Endothelial cell of umbilical vein (primary cell): ENCODE data around the gene AP4S1. TPM values are rescaled to one million over a fixed set of nuclear protein-coding genes. Genes with fewer than 3 reads are reported as not detected.

Source experiments
- BruUV-seq: library from RNA; stranded (reverse); fragments of 400-500 nt; replicated peaks from 2 replicates; lab custom pipeline; 2021; lab: Mats Ljungman, UMichigan
- CTCF ChIA-PET: fragments of 300-600, 350-600 bp; sonication (Branson Sonifier 250); formaldehyde crosslinking; loops from one replicate; lab custom pipeline; 2021; ENCODE audit warnings: antibody characterized with exemption, inconsistent platforms; lab: Charles Lee
- POLR2A ChIA-PET: fragments of 300-600, 350-600 bp; sonication (Branson Sonifier 250); formaldehyde crosslinking; loops from one replicate; lab custom pipeline; 2021; ENCODE audit warnings: antibody characterized with exemption, inconsistent platforms; lab: Charles Lee
- DNase-seq: peaks from one replicate; pipeline ENCODE4 v3.0.0-alpha.2; 2011; ENCODE audit warnings: low read depth, low spot score
- FAIRE-seq: peaks from 2 replicates; lab custom pipeline; 2011; peaks lifted over from hg19 to GRCh38; lab: Jason Lieb, UNC
- H2AFZ ChIP-seq: 2 replicates; pipeline ENCODE4 v1.6.0; 2012; ENCODE audit warnings: low read depth, low read length, control low read depth, inconsistent platforms
- H3K27ac ChIP-seq: 2 replicates; pipeline ENCODE4 v1.5.1; 2011; ENCODE audit warnings: low read depth, mild to moderate bottlenecking, control low read depth, low read length, moderate library complexity; ENCODE audit not compliant: insufficient read depth
- H3K27me3 ChIP-seq, 2 experiments: 2 replicates each; pipeline versions ENCODE4 v1.6.0 to v1.6.1; 2011; ENCODE audit warnings: low read length in 2 of 2, mixed read lengths in 1 of 2; ENCODE audit not compliant: control insufficient read depth in 2 of 2, insufficient read depth in 2 of 2
- H3K36me3 ChIP-seq, 2 experiments: 2 replicates in 1 of 2; 3 replicates in 1 of 2; pipeline ENCODE4 v1.5.1; 2011; ENCODE audit warnings: low read length in 2 of 2, mild to moderate bottlenecking in 1 of 2, moderate library complexity in 1 of 2; ENCODE audit not compliant: control insufficient read depth in 2 of 2, insufficient read depth in 2 of 2; ENCODE audit errors: extremely low read depth in 1 of 2
- H3K4me1 ChIP-seq: 3 replicates; pipeline ENCODE4 v1.5.1; 2011; ENCODE audit warnings: mild to moderate bottlenecking, low read length; ENCODE audit not compliant: control insufficient read depth, insufficient read depth; ENCODE audit errors: extremely low read depth
- H3K4me2 ChIP-seq: 2 replicates; pipeline ENCODE4 v1.6.1; 2011; ENCODE audit warnings: low read length, control low read depth, mixed read lengths; ENCODE audit not compliant: insufficient read depth
- H3K4me3 ChIP-seq, 3 experiments: fragments of 200-600 bp in 1 of 3; sonication (generic), shearing (Covaris generic) in 1 of 3; replicated peaks in 1 of 3; 2 replicates each; pipeline ENCODE4 v1.5.1; 2011 to 2016; ENCODE audit warnings: control low read depth in 3 of 3, low read length in 3 of 3, mild to moderate bottlenecking in 2 of 3, inconsistent platforms in 1 of 3, low read depth in 1 of 3, moderate library complexity in 1 of 3; ENCODE audit not compliant: insufficient read depth in 1 of 3
- H3K79me2 ChIP-seq: 2 replicates; pipeline ENCODE4 v1.6.0; 2012; ENCODE audit warnings: low read length, inconsistent platforms; ENCODE audit not compliant: control insufficient read depth, insufficient read depth
- H3K9ac ChIP-seq: replicated peaks from 2 replicates; pipeline ENCODE3; 2011; ENCODE audit warnings: low read length, control low read depth; ENCODE audit not compliant: insufficient read depth; ENCODE audit errors: extremely low read depth
- H3K9me1 ChIP-seq: replicated peaks from 3 replicates; pipeline ENCODE4 v1.6.0; 2011; ENCODE audit warnings: mild to moderate bottlenecking, low read length; ENCODE audit not compliant: control insufficient read depth, insufficient read depth; ENCODE audit errors: extremely low read depth
- H3K9me3 ChIP-seq: replicated peaks from 2 replicates; pipeline ENCODE4 v1.5.1; 2012; ENCODE audit warnings: low read length, inconsistent platforms; ENCODE audit not compliant: control insufficient read depth, insufficient read depth
- H4K20me1 ChIP-seq: replicated peaks from 2 replicates; pipeline ENCODE3; 2011; ENCODE audit warnings: mild to moderate bottlenecking, low read length; ENCODE audit not compliant: control insufficient read depth, insufficient read depth; ENCODE audit errors: extremely low read depth
- CTCF ChIP-seq, 2 donors: IDR thresholded peaks; 1 replicate in 1 of 2; 2 replicates in 1 of 2; pipeline ENCODE4 v1.5.1; 2011; ENCODE audit warnings: low read length in 2 of 2, mild to moderate bottlenecking in 2 of 2, moderate library complexity in 2 of 2, control low read depth in 1 of 2, inconsistent platforms in 1 of 2, low read depth in 1 of 2; ENCODE audit not compliant: insufficient read depth in 1 of 2; ENCODE audit errors: extremely low read depth in 1 of 2
- EZH2 ChIP-seq: IDR thresholded peaks from 2 replicates; pipeline ENCODE4 v1.6.1; 2012; ENCODE audit warnings: borderline replicate concordance, low read depth, mild to moderate bottlenecking, moderate library complexity, low read length, inconsistent platforms; ENCODE audit not compliant: severe bottlenecking
- FOS ChIP-seq: IDR thresholded peaks from 2 replicates; pipeline ENCODE4 v1.6.1; 2011; ENCODE audit warnings: mild to moderate bottlenecking, low read length, moderate library complexity, borderline replicate concordance; ENCODE audit not compliant: insufficient read depth
- GATA2 ChIP-seq: IDR thresholded peaks from 2 replicates; pipeline ENCODE4 v1.7.0; 2011; ENCODE audit warnings: low read depth, mild to moderate bottlenecking, moderate library complexity, mixed read lengths, low read length; ENCODE audit not compliant: insufficient read length, insufficient read depth
- JUN ChIP-seq: IDR thresholded peaks from 2 replicates; pipeline ENCODE4 v1.6.1; 2011; ENCODE audit warnings: borderline replicate concordance, low read depth; ENCODE audit not compliant: insufficient read length, insufficient read depth
- MYC ChIP-seq: IDR thresholded peaks from one replicate; pipeline ENCODE4 v1.6.1; 2011; ENCODE audit warnings: mild to moderate bottlenecking, low read depth, low read length
- POLR2A ChIP-seq: IDR thresholded peaks from 2 replicates; pipeline ENCODE4 v1.6.1; 2012; ENCODE audit warnings: low read depth, mild to moderate bottlenecking, control low read depth, low read length
- POLR2AphosphoS5 ChIP-seq: IDR thresholded peaks from 2 replicates; pipeline ENCODE4 v1.6.1; 2012; ENCODE audit warnings: low read depth, mild to moderate bottlenecking, control low read depth, low read length, moderate library complexity; ENCODE audit not compliant: insufficient read depth
- dilution Hi-C: fragments of 300-500 bp; cut with MboI; formaldehyde crosslinking; loops from one replicate; pipeline ENCODE4 v1.15.0; 2019; ENCODE audit warnings: low sequenced_read_pairs; ENCODE audit not compliant: extremely low pct_ligation_motif_present
- intact Hi-C: fragments of 100-400 bp; cut with micrococcal nuclease; formaldehyde crosslinking; loops from one replicate; pipeline ENCODE4 v1.10.0; 2022
- polyA plus RNA-seq, 4 experiments: library from polyadenylated mRNA; depleted of rRNA in 3 of 4; stranded (reverse) in 3 of 4; unstranded in 1 of 4; fragments of >200 nt; gene quantifications; 2 replicates each; pipeline versions ENCODE4 v1.2.1 to v1.2.3, GENCODE V29; 2011 to 2012; ENCODE audit warnings: missing spikeins in 1 of 4
- total RNA-seq: library from RNA; stranded (reverse); gene quantifications from 2 replicates; pipeline ENCODE4 v1.2.3, GENCODE V29; 2021
- TF ChIP-seq, protein P1 (sequence below): IDR thresholded peaks from 2 replicates; pipeline ENCODE4 v1.6.1; 2011; ENCODE audit not compliant: insufficient read depth, insufficient read length

Gene AP4S1
- total and polyA plus RNA-seq, 2 donors (not counting 3 experiments of a cell fraction or from before 2014, with no cell fraction given), result 2.8 to 7.2 TPM

DNA sequence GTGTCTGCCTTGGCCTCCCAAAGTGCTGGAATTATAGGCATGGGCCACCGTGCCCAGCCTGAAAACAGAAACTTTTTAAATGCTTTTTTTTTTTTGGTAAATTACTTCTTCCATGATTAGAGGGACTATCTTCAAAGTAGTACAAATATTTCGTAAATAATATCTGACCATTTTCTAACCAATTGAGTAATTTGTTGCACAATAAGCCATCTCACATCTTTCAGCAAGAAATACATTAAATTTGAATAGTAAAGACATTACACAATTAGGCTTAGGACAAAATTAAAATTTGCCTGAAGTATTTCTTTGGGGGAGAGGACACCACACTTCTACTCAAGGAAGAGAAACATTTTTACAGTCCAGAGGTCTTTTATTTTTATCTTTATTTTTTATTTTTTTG lies 85.4 kb downstream of the AP4S1 start:
- no peak overlapping the region for H2AFZ ChIP-seq
- H3K9ac ChIP-seq, result no peak overlapping the region
- no peak for FAIRE-seq
- H3K27ac ChIP-seq, result no peak overlapping the region
- DNase-seq, result no peak
- intact Hi-C loops, result no loop called here
- H3K4me1 ChIP-seq, result no peaks in the 10 kb centered on the region
- H4K20me1 ChIP-seq, result no peaks in the 10 kb centered on the region
- H3K4me3 ChIP-seq, result no peak overlapping the region
- TF ChIP-seq GATA2 (no peak), FOS (no peak), EZH2 (no peak), POLR2AphosphoS5 (no peak), POLR2A (no peak), CTCF (IDR thresholded peaks at IDR 0.05; ENCODE audit: extremely low read depth in 1 of 2, insufficient read depth in 1 of 2, low read depth in 1 of 2, low read length in 2 of 2) (no peak), JUN (no peak), MYC (no peak)
- TF ChIP-seq, protein P1, sequence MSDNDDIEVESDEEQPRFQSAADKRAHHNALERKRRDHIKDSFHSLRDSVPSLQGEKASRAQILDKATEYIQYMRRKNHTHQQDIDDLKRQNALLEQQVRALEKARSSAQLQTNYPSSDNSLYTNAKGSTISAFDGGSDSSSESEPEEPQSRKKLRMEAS, result no peak
- dilution Hi-C loops, result no loop called here
- ChIA-PET POLR2A (no interaction called here), CTCF (interaction anchor here (1.8 kb wide), 1 partner anchor 244 kb away, joined by 3 read pairs; no protein-coding TSS in a partner anchor)
- H3K4me2 ChIP-seq, result no peak overlapping the region
- no peaks in the 10 kb centered on the region for H3K9me1 ChIP-seq
- no peaks in the 10 kb centered on the region for H3K79me2 ChIP-seq
- BruUV-seq, result no TSS peak
- H3K36me3 ChIP-seq, result peaks cover 10 to 22% of the 10 kb centered on the region in 2 experiments
- no peaks in the 10 kb centered on the region for H3K27me3 ChIP-seq
- H3K9me3 ChIP-seq, result no peaks in the 10 kb centered on the region
